ENCODE results near the gene FBRSL1.

The FBRSL1 gene

DNA sequence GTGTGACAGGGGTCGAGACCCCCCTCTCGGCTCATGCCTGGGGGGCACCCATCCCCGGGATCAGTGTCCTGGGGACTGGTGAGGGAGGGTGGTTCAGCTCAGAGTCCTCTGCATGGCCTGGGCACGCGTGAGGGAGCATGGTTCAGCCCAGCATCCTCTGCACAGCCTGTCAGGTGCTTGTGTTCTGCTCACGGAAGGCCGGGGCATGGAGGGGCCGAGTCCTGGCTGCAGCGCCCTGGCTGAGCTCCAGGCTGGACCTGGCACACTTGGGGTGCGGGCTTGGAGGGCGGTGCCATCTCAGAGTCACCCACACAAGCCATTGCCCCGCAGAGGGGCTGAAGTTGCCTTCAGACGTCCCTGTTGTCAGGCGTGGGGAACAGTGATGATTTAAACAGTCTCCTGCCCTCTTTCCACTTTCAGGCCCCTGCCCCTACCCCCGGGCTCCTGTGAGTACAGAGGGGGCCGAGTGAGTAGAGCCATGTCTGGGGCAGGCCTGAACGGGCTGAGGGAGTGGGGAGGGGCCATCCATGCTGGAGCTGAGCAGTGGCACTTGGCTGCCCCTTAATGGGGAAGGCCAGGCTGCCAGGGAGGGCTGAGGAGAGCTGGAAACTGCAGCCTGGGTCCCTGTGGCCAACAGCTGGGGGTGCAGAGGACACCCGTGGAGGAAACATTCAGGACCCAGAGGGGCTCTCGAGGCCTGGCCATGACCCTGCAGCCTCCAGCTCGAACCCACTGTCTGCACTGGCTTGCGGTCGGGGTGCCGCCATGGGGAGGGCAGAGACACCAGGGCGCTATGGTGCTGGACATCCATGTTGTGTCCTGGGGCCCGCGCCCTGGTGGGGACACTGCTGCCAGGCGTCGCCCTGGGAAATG lies 22.5 kb downstream of the FBRSL1 start:
- TF ChIP-seq SIN3A (IDR thresholded peaks at IDR 0.05; ENCODE audit: borderline replicate concordance, insufficient read depth, low read length) (no peak), TAF1 (IDR thresholded peaks at IDR 0.05; ENCODE audit: borderline replicate concordance, insufficient read depth, low read length) (no peak), FOXP2 (optimal IDR thresholded peaks at IDR 0.05; ENCODE audit: borderline replicate concordance, extremely low read depth, extremely low read length, insufficient read depth) (no peak), POLR2AphosphoS5 (IDR thresholded peaks at IDR 0.05; ENCODE audit: low read depth, low read length) (no peak)
- TF ChIP-seq, protein P1, sequence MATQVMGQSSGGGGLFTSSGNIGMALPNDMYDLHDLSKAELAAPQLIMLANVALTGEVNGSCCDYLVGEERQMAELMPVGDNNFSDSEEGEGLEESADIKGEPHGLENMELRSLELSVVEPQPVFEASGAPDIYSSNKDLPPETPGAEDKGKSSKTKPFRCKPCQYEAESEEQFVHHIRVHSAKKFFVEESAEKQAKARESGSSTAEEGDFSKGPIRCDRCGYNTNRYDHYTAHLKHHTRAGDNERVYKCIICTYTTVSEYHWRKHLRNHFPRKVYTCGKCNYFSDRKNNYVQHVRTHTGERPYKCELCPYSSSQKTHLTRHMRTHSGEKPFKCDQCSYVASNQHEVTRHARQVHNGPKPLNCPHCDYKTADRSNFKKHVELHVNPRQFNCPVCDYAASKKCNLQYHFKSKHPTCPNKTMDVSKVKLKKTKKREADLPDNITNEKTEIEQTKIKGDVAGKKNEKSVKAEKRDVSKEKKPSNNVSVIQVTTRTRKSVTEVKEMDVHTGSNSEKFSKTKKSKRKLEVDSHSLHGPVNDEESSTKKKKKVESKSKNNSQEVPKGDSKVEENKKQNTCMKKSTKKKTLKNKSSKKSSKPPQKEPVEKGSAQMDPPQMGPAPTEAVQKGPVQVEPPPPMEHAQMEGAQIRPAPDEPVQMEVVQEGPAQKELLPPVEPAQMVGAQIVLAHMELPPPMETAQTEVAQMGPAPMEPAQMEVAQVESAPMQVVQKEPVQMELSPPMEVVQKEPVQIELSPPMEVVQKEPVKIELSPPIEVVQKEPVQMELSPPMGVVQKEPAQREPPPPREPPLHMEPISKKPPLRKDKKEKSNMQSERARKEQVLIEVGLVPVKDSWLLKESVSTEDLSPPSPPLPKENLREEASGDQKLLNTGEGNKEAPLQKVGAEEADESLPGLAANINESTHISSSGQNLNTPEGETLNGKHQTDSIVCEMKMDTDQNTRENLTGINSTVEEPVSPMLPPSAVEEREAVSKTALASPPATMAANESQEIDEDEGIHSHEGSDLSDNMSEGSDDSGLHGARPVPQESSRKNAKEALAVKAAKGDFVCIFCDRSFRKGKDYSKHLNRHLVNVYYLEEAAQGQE (IDR thresholded peaks at IDR 0.05; ENCODE audit: insufficient read depth in 1 of 2, low read depth in 2 of 2, low read length in 2 of 2), result no peak

DNA sequence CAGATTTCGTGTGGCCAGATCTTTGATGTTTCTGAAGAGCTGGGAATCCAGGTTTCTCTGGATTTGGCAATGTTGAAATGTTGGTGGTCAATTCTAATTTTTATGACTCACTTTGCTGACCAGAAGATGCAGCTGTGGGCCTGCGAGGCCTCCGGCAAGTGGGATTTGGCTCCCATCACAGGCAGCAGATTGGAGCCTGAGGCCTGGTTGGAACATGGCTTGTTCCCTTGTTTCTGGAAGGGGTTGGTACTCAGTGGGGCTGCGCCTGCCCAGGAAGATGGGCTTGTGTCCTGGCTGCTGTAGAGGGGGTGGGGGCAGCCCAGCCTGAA lies 23.1 kb downstream of the FBRSL1 start:
- TF ChIP-seq FOXP2 (optimal IDR thresholded peaks at IDR 0.05; ENCODE audit: borderline replicate concordance, extremely low read depth, extremely low read length, insufficient read depth), result no peak
- TF ChIP-seq SIN3A (IDR thresholded peaks at IDR 0.05; ENCODE audit: borderline replicate concordance, insufficient read depth, low read length), result no peak
- TF ChIP-seq, protein P1 (IDR thresholded peaks at IDR 0.05; ENCODE audit: insufficient read depth in 1 of 2, low read depth in 2 of 2, low read length in 2 of 2), result no peak
- no peak for TF ChIP-seq TAF1 (IDR thresholded peaks at IDR 0.05; ENCODE audit: borderline replicate concordance, insufficient read depth, low read length)
- no peak for TF ChIP-seq POLR2AphosphoS5 (IDR thresholded peaks at IDR 0.05; ENCODE audit: low read depth, low read length)

DNA sequence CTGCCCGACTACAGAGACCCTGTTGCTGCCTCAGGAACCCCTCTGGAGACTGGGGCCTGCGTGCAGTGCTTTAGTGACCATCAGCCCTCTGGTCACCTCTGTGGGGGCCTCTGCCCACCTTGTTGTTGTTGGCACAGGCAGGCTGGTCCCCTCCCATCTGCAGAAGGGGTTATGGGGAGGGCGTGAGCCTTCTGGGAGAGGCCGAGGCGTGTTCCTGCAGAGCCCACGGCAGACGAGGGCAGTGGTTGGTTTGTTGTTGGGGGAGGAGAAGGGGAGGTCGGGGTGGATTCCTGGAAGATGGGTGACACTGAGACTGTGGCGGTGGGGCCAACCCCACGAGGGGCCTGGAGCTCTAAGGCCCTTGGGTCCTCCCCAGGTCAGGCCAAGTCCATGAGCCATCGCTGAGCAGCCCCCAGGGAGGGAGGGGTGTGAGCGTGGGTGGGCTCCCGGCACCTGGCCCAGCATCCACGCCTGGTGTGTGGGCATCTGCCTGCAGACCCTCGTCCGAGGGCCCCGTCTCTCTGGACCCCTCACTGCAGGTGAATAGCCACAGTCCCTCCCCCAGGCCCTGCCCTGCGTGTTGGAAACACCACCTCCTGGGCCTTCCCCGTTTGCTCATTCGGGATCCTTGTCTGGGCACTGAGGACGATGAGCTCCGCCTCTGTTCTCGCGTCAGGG lies 23.6 kb downstream of the FBRSL1 start:
- TF ChIP-seq, protein P1 (IDR thresholded peaks at IDR 0.05; ENCODE audit: insufficient read depth in 1 of 2, low read depth in 2 of 2, low read length in 2 of 2), result no peak
- TF ChIP-seq FOXP2 (optimal IDR thresholded peaks at IDR 0.05; ENCODE audit: borderline replicate concordance, extremely low read depth, extremely low read length, insufficient read depth), result no peak
- TF ChIP-seq TAF1 (IDR thresholded peaks at IDR 0.05; ENCODE audit: borderline replicate concordance, insufficient read depth, low read length), result no peak
- no peak for TF ChIP-seq POLR2AphosphoS5 (IDR thresholded peaks at IDR 0.05; ENCODE audit: low read depth, low read length)
- no peak for TF ChIP-seq SIN3A (IDR thresholded peaks at IDR 0.05; ENCODE audit: borderline replicate concordance, insufficient read depth, low read length)

DNA sequence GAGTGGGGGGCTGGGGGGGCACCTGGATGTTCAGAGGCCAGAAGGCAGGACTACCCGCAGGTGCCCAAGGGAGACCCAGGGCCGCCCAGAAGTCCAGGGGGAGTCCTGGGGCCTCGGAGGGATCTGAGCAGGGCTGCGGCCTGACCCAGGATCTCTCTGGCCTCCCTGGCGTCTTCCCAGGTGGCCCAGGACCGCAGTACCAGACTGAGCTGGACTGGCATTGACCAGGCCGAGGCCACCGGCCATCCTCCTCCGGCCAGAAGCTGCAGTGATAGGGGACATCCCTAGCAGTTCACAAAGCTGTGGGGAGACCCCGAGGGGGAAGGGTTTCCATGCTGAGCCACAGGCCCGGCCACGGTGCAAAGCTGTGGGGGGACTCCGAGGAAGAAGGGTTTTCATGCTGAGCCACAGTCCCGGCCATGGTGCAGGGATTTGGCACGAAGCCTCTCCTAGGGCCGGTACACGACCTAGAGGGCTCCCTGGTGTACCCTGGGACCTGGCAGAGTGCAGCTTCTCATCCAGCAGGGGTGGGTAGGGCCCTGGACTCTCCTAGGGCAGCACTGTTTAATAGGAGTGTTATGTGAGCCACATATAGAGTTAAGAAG lies 24.4 kb downstream of the FBRSL1 start:
- no peak for TF ChIP-seq FOXP2 (optimal IDR thresholded peaks at IDR 0.05; ENCODE audit: borderline replicate concordance, extremely low read depth, extremely low read length, insufficient read depth)
- TF ChIP-seq, protein P1 (IDR thresholded peaks at IDR 0.05; ENCODE audit: insufficient read depth in 1 of 2, low read depth in 2 of 2, low read length in 2 of 2), result no peak
- TF ChIP-seq SIN3A (IDR thresholded peaks at IDR 0.05; ENCODE audit: borderline replicate concordance, insufficient read depth, low read length), result no peak
- TF ChIP-seq POLR2AphosphoS5 (IDR thresholded peaks at IDR 0.05; ENCODE audit: low read depth, low read length), result no peak
- no peak for TF ChIP-seq TAF1 (IDR thresholded peaks at IDR 0.05; ENCODE audit: borderline replicate concordance, insufficient read depth, low read length)

Data from PFSK-1 (cell line).